ENCODE data around the gene ARHGEF19. TPM values are rescaled to one million over a fixed set of nuclear protein-coding genes. Genes with fewer than 3 reads are reported as not detected.
A peak's percentile ranks its signal among the peaks of the same experiment; 100 is the strongest.

The ARHGEF19 gene
- total RNA-seq, 3 donors from 2014 or later (not counting 1 experiment from before 2014, with no cell fraction given): 14.6 to 18.9 (median 15.8) TPM

DNA sequence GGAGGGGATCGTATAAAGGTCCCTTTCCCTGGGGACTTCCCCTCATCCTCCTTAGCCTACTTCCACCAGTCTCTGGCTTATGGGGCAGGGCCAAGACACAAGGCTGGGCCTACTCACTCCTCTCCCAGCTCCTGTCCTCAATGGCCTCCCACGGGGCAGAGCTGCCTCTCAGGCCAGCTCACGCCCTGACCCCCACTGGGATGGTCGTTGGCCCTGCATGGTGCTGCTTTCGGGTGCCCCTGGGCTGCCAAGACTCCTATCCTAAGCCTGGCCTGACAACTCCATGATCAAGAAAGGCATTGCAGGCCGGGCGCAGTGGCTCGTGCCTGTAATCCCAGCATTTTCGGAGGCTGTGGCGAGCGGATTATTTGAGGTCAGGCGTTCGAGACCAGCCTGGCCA lies 18.3 kb upstream of the ARHGEF19 start:
- Histone ChIP-seq H3K27me3 (ENCODE audit: control insufficient read depth, insufficient read depth, low read length) (peaks cover 22% of the 10 kb centered on the region), H3K4me3 (ENCODE audit: low read length) (no peak overlapping the region), H3K4me1 (ENCODE audit: control insufficient read depth, insufficient read depth, low read length) (peaks cover 16% of the 10 kb centered on the region), H3K9me3 (ENCODE audit: control insufficient read depth, insufficient read depth, low read length) (no peaks in the 10 kb centered on the region), H3K27ac (ENCODE audit: low read length) (no peak overlapping the region), H3K36me3 (ENCODE audit: control insufficient read depth, insufficient read depth, low read length) (no peaks in the 10 kb centered on the region)
- Mint-ChIP-seq H3K36me3 (no peaks in the 10 kb centered on the region), H3K9me3 (no peaks in the 10 kb centered on the region), H3K27ac (no peak overlapping the region), H3K4me3 (no peak overlapping the region), H3K4me1 (peaks cover 7 to 17% of the 10 kb centered on the region in 2 donors), H3K27me3 (ENCODE audit: low read depth in 2 of 2) (peaks cover 12 to 24% of the 10 kb centered on the region in 2 donors)
- WGBS (ENCODE audit: insufficient coverage): 91% methylated on average over 13 of the region's 13 CpGs
- ATAC-seq (no peak), DNase-seq (no peak)
- TF ChIP-seq, protein P1, sequence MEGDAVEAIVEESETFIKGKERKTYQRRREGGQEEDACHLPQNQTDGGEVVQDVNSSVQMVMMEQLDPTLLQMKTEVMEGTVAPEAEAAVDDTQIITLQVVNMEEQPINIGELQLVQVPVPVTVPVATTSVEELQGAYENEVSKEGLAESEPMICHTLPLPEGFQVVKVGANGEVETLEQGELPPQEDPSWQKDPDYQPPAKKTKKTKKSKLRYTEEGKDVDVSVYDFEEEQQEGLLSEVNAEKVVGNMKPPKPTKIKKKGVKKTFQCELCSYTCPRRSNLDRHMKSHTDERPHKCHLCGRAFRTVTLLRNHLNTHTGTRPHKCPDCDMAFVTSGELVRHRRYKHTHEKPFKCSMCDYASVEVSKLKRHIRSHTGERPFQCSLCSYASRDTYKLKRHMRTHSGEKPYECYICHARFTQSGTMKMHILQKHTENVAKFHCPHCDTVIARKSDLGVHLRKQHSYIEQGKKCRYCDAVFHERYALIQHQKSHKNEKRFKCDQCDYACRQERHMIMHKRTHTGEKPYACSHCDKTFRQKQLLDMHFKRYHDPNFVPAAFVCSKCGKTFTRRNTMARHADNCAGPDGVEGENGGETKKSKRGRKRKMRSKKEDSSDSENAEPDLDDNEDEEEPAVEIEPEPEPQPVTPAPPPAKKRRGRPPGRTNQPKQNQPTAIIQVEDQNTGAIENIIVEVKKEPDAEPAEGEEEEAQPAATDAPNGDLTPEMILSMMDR (IDR thresholded peaks at IDR 0.05): no peak
- intact Hi-C loops (cut with micrococcal nuclease): no loop called here

DNA sequence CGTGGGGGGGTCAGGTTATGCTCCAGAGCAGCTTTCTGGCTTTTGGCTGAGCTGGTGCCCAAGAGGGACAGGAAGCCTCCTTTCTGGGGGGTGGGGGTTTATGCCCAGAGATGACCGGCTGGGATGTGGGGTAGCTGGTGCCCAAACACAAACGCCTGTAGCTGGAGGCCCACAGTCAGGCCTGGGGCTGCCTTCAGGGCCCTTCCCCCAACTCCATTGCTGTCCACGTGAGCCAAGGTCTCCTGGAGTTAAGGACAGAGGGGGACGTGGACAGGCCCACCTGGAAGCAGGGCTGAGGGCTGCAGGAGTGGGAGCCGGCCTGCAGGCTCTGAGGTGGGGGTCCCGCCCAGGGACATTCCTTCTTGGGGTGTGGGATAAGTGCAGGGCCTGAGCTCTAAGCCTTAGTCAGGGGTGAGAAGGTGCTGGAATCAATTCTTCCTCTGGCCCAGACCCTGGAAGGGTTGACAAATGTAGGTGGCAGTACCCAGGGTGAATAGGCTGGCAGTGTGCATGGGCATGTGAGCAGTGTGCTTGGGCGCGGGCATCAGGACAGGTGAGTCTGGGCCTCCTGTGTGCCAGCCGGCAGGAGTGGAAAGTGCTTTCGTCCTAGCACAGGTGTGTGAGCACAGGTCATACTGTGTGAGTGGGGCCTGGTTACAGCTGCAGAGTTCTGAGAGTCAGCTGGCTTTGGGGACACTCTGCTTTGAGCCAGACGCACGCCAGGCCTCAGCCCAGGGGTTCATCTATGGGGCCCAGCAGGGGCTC lies 17.7 kb upstream of the ARHGEF19 start:
- Histone ChIP-seq H3K36me3 (ENCODE audit: control insufficient read depth, insufficient read depth, low read length) (no peaks in the 10 kb centered on the region), H3K4me1 (ENCODE audit: control insufficient read depth, insufficient read depth, low read length) (peaks cover 16% of the 10 kb centered on the region), H3K9me3 (ENCODE audit: control insufficient read depth, insufficient read depth, low read length) (no peaks in the 10 kb centered on the region), H3K27ac (ENCODE audit: low read length) (no peak overlapping the region), H3K27me3 (ENCODE audit: control insufficient read depth, insufficient read depth, low read length) (peaks cover 22% of the 10 kb centered on the region), H3K4me3 (ENCODE audit: low read length) (no peak overlapping the region)
- ATAC-seq: no peak
- Mint-ChIP-seq H3K4me3 (no peak overlapping the region), H3K4me1 (peaks cover 7 to 13% of the 10 kb centered on the region in 2 donors), H3K27ac (no peak overlapping the region), H3K36me3 (no peaks in the 10 kb centered on the region), H3K9me3 (no peaks in the 10 kb centered on the region), H3K27me3 (ENCODE audit: low read depth in 2 of 2) (peaks cover 12 to 24% of the 10 kb centered on the region in 2 donors)
- TF ChIP-seq, protein P1 (IDR thresholded peaks at IDR 0.05): no peak
- no peak for DNase-seq
- WGBS (ENCODE audit: insufficient coverage): 87% methylated on average over 13 of the region's 13 CpGs
- intact Hi-C loops (cut with micrococcal nuclease): no loop called here

DNA sequence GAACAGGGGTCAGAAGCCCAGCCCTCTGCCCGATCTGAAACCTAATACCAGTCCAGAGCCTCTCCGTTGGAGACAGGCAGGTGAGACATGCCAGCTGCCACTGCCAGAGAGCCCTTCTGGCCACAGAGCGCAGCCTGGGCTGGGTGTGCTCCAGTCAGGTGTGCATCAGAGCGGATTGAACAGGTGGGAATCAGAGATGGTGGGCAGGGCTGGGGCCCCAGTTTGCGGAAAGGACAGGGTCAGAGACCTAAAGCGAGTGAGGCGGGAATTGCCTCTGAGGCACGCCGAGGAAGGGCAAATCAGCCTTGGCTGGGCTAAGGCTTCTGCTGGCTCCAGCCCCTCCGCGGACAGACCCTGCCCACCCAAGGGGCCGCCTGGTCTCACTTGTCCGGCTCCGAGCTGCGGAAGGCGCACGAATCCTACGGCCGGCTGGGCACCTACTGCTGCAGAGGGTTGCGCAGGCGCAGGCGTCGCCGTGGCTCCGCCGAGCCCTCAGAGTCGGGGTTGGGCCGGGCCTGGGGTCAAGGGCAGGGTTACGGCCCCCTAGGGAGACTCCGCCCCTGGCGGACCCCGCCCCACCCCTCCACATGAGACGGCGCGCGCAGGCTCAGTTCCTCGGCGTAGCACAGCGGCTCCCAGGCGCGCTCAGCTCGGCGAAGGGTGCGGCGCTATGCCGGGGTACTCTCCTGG lies 14.2 kb upstream of the ARHGEF19 start:
- H3K4me3 Mint-ChIP-seq: peak overlapping the region; percentile 31
- WGBS (ENCODE audit: insufficient coverage): 38% methylated on average over 46 of the region's 46 CpGs
- Histone ChIP-seq H3K27ac (ENCODE audit: low read length) (no peak overlapping the region), H3K9me3 (ENCODE audit: control insufficient read depth, insufficient read depth, low read length) (no peaks in the 10 kb centered on the region), H3K27me3 (ENCODE audit: control insufficient read depth, insufficient read depth, low read length) (peaks cover 22% of the 10 kb centered on the region), H3K4me1 (ENCODE audit: control insufficient read depth, insufficient read depth, low read length) (peaks cover 16% of the 10 kb centered on the region), H3K36me3 (ENCODE audit: control insufficient read depth, insufficient read depth, low read length) (no peaks in the 10 kb centered on the region), H3K4me3 (ENCODE audit: low read length) (no peak overlapping the region)
- DNase-seq: no peak
- ATAC-seq: peak in 2 of 3 donors; percentile 27 to 38
- TF ChIP-seq, protein P1 (IDR thresholded peaks at IDR 0.05): no peak
- H3K4me1 Mint-ChIP-seq: peaks cover 7 to 10% of the 10 kb centered on the region in 2 donors
- intact Hi-C loops (cut with micrococcal nuclease): no loop called here
- peaks cover 12 to 27% of the 10 kb centered on the region in 2 donors for H3K27me3 Mint-ChIP-seq (ENCODE audit: low read depth in 2 of 2)
- H3K27ac Mint-ChIP-seq: no peak overlapping the region
- no peaks in the 10 kb centered on the region for H3K36me3 Mint-ChIP-seq
- H3K9me3 Mint-ChIP-seq: no peaks in the 10 kb centered on the region

Measured in natural killer cell (primary cell).